HG02852 (cell line): ENCODE results near the gene RRBP1.

Source experiments
- ATAC-seq: cut with Tn5 transposase; IDR thresholded peaks from one replicate; pipeline ENCODE4 v1.9.1; 2021; ENCODE audit warnings: mild to moderate bottlenecking, moderate library complexity; ENCODE audit not compliant: unreplicated experiment

RRBP1 gene

DNA sequence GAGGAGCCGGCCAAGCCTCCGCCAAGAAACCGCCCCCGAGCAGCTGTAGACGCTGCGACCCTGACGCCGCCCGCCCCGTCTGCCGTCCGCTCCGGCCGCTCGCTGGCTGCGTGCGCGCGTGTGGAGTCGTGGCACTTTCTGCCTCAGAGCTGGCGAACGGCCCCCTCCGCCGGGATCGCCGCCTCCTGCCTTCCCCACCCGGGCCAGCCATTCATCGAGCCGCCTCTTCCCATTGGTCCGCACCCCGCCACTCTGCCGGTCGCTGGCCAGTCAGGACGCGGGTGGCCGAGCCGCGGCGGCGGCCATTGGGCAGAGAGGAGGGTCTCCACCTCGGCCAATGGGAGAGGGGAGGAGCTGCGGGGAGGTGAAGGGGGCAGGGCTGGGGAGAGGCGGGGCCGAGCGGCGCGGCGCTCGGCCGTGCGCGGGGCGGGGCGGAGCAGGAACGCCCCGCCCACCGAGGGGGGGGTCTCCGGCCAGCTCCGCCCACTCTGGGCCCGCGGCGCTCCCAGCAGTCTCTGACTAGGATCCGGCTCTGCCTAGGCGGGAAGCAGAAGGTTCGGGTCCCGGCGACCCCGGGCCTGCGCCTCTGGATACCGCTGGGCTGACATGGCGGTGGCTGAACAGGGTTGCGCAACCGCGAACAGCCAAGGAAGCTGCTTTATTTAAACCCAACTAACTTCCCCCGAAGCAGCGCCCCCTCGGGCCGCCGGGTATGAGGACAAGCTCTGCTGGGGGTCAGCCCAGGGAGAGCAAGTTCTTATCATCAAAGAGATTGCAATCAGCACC is at the start of gene RRBP1:
Gene RRBP1, minus strand, starts transcription at position 140 of the 786 bp plus-strand sequence. CDS start 21,735 bp downstream, outside the sequence.
- peak; percentile 83 for ATAC-seq

DNA sequence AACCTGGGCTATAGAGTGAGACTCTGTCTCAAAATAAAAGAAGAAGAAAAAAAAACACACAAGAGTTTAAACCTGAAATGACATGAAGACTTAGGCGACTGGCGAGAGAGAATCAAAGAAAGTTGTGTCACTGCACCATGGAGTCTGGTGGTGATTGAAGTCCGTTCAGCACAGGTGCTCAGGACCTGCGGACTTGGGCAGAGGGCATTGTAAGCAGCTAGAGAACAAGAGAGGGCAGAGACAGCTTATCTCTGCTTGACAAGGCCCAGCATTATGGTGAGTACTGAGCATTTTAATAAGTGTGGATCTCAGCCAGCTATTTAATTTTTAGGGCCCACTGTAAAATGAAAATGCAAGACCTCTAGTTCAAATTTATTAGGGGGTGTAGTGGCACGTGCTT is 49.2 kb upstream of the RRBP1 start:
- ATAC-seq, result no peak

DNA sequence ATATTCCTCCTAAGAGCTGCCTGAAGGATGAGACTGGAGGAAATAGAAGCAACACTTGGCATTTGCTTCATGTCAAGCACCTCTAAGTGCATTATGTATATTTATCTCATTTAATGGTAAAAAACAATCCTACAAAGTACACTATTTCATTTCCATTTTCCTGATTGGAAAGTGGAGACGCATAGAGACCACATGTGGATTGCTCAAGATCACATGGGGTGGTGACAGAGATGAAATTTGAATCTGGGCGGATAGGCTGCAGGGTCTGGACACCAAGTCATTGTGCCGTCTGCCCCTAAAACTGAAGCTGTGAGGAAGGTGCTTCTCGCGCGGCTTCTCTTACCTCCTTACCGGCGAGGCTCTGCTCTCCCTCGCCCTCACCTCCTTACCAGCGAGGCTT is 48.0 kb upstream of the RRBP1 start:
- ATAC-seq, result no peak

DNA sequence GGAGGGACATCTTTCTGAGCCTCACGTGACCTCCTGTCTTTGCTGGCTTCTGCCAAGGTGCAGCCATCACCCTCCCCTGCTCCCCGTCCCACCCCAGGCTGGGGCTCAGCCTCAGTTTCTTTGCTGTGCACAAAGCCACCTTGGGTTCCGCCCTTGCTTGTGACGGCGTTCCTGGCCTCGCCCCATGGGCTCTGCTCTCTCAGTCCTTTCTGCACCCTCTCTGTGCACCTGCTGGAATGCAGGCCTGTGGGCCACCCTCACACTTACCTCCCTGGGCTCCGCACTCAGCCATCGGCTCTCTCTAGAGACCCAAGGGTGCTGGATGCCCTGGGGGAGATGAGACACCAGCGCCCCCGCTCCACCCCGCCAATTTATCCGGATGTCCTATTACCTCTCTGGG is 46.0 kb upstream of the RRBP1 start:
- no peak for ATAC-seq

GRCh38 chr20:17727351-17727750 is 45.3 kb upstream of the RRBP1 start:
- ATAC-seq, result no peak

GRCh38 chr20:17726902-17727301 is 44.9 kb upstream of the RRBP1 start:
- ATAC-seq, result no peak

- ATAC-seq, result no peak
These were observed 43.2 kb upstream of the RRBP1 start for GRCh38 chr20:17725094-17725835.

DNA sequence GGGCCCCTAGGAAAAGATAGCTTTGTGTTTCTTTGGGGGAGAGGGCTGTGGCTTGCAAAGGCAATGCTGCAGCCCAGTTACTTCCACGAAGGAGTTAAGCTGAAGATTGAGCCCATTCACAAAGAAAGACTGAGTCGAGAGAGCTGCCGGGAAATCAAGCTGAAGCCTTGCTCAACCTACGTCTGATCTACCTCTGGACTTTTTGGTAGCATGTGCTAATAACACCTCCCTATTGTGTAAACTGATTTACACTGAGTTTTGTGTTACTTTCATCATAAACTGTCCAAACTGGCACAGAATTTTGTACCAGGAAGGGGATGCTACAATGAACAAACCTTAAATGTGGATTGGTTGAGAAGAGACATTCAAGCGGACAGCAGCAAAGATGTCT is 41.3 kb upstream of the RRBP1 start:
- no peak for ATAC-seq

- no peak for ATAC-seq
These were observed 40.7 kb upstream of the RRBP1 start for GRCh38 chr20:17722493-17723300.

GRCh38 chr20:17721802-17722486 is 39.9 kb upstream of the RRBP1 start:
- ATAC-seq, result no peak

DNA sequence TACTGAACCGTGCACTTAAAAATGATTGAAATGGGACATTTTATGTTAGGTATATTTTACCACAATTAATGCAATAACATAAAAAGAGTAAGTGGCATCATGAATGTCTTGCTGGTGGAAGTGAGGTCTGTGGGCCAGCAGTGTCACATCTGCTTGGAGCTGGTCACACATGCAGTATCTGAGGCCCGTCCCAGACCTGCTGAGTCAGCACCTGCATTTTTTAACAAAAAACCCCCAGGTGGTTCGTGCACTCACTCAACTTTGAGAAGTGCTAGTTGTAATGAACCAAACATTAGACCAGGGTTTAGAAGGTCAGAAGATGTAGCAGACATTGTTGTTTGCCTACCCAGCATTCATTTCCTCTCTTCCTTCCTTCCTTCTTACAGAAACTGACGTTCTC is 38.7 kb upstream of the RRBP1 start:
- no peak for ATAC-seq

GRCh38 chr20:17716331-17716730 is 34.3 kb upstream of the RRBP1 start:
- ATAC-seq, result no peak

DNA sequence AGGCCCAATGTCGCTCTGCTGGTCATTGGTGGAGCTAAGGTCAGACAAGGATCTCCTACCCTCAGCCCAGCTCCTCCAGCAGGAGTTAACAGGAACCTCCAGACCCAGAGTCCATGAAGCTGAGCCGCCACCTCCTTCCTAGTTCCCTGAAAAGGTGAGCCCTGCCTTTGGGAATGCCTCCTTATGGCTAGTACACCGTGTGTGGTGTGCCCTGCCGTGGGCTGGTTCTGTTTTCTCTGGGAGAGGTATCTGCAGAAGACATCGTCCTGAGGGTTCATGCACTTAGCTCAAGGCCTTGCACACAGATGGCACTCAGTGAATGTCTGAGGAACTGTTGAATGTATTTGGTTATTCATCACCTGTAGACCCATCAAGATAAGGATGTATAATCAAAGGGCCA is 33.0 kb upstream of the RRBP1 start:
- ATAC-seq, result no peak

DNA sequence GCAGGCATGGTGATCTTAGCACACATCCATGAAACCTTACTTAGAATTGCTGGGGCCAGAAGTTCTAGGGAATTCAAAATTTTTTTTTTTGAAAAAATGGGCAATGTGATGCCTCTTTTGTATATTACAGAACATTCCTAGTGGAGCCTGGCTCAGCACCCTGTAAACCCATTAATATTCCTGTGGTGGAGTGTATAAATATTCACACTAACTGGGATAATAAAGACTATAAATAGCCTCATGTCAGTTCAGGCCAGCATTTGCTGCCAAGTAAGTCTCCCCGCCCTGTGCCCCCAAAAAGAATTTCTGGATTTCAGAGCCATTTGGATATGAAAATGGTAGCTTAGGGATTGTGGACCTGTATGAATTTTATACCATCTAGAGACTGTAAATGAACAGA is 32.6 kb upstream of the RRBP1 start:
- no peak for ATAC-seq

GRCh38 chr20:17712708-17713107 is 30.7 kb upstream of the RRBP1 start:
- no peak for ATAC-seq

DNA sequence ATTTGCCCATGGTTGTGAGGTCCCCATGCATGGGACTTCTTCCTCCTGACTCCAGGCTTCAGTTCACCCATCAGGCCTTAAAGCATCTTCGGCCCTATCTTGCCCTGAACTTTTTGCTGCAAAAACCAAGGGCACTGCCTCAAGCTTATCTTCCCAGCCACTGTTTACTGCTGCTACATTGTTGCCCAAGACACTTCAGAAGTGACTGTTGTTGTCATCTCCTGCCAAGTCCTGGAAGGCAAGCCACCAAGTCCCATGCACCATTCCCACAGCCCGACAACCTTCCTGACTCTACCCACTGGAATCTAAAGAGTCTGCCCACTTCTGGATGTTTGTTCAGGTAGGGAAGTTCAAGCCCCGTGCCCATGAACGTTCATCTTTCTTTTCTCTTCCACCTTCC is 30.2 kb upstream of the RRBP1 start:
- ATAC-seq, result no peak

- ATAC-seq, result no peak
These were observed 29.2 kb upstream of the RRBP1 start for GRCh38 chr20:17711267-17711627.

- no peak for ATAC-seq
These were observed 28.6 kb upstream of the RRBP1 start for GRCh38 chr20:17710379-17711266.

GRCh38 chr20:17709361-17710293 is 27.6 kb upstream of the RRBP1 start:
- ATAC-seq, result no peak
